Left forelimb (tissue), 1 donor: ENCODE data around the gene PTPN2.
"Not testable (repeated sequence)": the region's sequence is repeated elsewhere in the genome, so short reads cannot be mapped to it uniquely, and the experiment has no call there.

Source experiments
- DNase-seq: peaks from one replicate; pipeline ENCODE4 v3.0.0-alpha.2; 2018; ENCODE audit warnings: low spot score

Gene PTPN2

DNA sequence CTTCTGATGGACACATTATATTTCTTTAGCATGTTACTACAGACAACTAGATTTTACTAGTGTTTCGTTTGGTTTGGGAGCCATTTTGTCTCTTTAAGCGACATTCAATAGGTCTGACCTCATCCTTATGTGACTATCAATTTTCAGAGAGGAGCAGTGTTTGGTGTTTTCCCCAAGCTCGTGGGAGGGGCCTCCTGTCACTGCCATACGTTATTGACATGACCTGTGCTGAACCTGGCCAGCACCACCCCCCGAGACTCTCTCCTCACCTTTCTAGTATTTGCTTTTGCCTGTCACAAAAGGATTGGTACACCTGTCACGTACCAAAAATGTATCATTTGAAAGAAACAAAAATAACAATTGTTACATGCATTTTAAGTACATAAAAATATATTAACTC, 111.9 kb downstream of the PTPN2 start:
- DNase-seq = no peak

DNA sequence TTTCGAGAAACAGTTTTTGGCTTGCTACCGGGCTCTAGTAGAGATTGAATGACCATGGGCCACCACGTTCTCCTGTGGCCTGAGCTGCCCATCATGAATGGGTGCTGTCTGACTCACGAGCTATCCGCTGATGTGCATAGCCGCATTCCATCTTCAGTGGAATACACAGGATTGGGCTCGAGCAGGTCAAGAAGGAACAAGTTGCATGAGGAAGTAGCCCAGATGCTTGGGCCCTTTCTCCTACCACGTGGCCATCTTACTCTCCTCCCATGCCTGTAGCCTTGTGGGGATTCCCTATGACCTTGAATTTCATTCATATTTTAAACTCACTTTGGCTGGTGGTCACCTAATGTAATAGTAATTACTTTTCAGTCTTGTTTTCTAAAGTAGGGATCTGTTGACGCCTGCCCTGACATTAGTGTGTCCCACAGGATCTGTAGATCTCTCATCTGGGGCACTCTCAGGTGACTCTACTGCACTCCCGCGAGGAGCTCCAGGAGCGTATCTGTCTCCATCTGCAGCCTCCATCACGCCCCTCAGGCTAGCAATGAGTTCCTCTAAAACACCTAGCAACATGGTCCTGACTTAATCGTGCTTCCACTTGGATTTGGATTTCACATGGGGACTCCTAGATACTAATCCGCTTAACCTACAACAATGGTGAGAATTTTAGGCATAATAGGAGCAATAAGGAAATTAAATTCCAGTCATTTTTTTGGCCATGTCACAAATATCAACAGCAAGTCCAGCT, 113.4 kb downstream of the PTPN2 start:
- no peak for DNase-seq

DNA sequence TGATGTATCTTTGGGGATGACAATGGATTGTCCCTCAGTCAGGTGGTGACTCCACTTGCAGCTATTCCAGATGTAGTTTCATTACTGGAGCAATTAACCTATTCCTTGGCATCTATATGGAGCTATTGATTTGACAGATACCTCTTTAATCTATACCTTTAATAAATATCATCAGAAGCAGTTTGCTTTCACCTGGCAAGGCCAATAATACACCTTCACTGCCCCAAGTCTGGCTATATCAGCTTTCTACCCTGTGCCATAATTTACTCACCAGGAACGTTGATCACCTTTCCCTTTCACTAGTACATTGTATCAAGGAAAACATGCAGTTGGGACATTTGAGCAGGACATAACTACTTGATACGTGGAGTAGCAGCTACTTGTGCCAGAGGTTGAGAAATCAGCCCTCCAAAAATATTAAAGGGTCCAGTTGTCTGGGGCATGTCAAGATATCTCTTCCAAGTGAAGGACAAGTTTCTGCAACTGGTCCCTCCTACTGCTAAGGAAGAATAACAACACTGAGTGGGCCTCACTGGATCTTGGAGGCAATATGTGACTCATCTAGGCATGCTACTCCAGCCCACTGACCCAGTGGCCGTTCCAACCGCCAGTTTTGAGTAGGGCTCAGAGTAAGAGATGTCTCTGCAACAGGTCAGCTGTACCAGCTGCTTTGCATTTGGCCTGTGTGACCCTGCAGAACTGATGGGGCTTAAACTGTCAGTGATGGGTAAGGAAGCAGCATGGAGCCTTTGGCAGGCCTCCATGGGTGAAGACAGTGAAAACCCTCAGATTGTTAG, 114.2 kb downstream of the PTPN2 start:
- DNase-seq = peak; percentile 18

DNA sequence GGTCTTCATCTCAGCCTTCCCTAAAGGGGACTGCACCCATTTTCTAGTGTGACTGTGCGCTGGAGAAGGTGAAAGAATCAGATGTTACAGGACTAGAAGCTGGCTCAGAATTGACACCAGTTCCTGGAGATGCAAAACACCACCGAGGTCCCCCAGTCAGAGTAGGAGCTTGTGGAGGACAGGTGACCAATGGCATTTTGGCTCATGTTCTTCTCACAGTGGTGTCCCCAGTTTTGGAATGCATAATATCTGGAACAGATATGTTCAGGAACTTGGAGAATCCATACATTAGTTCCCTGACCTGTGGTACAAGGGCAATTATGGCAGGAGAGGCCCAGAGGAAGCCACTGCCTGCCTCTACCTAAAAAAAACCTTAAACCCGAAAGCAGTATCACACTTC, 114.9 kb downstream of the PTPN2 start:
- DNase-seq = no peak

DNA sequence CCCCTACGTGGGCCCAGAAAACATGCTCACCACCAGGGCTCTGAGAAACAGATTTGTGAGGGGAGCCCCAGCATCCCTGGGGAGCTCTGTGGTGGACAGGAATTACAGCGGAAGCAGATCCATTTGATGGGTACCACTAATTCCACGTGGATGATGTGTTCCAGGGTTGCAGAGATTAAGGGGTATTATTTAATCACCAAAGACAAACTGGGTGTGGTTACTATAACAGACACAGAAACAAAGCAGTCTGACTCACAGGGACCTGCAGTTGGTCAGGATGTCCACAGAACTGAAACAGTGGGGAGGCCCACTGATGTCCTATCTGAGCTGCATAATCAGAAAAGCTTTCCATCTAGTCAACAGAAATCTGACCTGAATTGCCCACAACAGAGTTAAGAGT, 115.4 kb downstream of the PTPN2 start:
- DNase-seq = peak; percentile 53

DNA sequence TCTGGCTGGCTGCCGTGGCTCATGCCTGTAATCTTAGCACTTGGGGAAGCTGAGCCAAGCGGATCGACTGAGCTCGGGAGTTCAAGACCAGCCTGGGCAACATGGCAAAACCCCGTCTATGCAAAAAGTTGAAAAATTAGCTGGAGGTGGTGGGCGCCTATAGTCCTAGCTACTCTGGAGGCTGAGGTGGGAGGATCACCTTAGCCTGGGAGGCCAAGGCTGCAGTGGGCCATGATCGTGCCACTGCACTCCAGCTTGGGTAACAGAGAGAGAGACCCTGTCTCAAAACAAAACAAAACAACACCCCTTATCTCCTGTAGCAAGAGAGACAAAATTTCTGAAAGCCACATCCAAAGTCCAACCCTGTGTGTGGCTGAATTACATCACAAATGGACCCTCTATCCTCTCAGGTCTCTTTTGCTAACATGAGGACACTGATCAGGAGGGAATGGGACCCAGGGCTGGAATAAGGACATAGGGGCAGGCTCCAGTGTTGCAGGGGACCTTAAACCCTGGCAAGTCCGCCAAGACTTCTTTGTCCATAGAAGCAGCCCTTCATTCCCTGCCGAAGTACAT, 116.4 kb downstream of the PTPN2 start:
- no peak for DNase-seq

DNA sequence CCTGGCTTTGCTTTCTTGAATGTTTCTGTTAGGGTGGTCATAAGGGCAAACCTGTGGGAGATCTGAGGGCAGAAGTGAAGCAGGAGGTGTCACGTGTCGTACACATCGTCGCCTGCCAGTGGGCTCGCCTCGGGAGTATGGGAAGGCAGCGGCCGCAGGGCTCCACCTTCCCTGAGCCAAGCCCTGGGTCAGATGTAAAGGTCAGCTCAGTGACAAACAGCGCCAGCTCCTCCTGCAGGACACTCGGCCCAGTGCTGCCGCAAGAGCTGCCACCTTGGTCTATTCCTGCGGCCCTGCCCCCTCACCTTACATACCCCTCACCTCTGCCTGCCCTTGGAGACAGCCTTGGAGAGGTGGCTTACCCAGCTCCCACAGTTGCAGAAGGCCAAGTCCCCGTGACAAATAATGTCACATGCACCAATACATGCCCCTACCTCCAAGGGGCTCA, 117.0 kb downstream of the PTPN2 start:
- DNase-seq = peak; percentile 49

DNA sequence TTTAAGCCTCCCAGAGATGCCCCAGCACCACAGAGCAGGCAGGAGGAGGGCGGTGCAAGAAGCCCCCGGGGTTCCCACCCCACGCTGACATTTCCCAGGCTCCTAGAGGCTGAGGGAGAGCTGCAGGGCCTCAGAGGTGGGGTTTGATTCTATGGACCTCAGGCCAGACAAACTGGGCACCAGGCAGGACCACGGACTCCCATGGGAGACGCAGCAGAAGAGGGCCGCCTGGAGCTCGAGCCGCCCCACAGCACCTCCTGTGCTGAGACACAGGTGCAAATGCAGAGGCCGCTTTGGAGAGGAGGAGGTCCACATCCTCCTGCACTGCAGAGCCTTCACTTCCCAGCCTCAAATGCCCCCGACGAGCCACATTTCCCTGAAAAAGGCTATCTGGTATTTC, 118.5 kb downstream of the PTPN2 start:
- DNase-seq = peak; percentile 33

DNA sequence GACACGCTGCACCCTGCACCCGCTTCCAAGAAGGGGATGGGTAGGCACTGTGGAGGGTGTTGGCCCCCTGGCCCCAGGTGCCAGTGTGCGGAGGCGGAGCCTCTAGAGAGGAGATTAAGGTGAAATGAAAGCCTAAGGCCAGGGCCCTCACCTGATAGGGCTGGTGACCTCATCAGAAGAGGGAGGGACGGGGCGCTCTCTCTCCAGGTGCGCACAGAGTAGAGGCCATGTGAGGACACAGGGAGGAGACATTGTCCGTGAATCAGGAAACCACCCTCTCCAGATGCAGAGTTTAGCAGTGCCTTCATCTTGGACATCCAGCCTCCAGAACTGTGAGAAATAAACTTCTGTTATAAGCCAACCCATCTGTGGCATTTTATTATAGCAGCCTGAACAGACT, 118.9 kb downstream of the PTPN2 start:
- DNase-seq = peak; percentile 28

DNA sequence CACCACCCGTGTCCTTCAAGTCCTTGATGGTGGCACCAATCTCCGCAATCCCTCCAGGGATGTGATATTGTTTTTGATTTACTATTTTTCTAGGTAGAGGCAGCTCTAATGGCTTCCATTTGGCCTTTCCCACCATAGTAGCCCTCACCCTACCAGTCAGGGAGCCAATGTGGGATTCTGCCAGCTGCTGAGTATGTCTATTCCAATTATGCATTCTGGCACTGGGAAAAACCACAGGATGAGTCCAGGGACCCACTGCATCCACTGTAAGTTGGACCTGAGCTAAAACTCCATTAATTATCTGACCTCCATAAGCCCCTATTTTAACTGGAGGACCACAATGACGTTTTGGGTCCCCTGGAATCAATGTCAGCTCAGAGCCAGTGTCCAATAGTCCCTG, 125.5 kb downstream of the PTPN2 start:
- not testable (repeated sequence) for DNase-seq

DNA sequence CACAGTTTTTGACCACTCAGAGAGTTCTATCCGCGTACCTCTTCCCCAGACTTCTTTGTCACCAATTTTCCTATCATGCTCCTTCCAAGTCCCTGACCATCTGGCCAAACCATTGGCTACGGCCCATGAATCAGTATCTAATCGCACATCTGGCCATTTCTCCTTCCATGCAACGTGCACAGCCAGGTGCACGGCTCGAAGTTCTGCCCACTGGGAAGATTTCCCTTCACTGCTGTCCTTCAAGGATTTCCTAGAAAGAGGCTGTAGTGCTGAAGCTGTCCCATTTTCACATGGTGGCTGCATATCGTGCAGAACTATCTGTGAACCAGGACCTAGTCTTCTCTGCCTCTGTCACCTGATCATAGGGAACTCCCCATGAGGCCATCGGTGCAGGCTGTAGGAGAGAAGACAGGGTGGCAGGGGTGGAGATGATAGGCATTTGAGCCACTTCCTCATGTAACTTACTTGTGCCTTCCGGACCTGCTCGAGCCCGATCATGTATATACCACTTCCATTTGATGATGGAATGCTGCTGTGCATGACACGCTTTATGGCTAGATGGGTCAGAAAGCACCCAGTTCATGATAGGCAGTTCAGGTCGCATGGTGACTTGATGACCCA, 127.3 kb downstream of the PTPN2 start:
- not testable (repeated sequence) for DNase-seq

DNA sequence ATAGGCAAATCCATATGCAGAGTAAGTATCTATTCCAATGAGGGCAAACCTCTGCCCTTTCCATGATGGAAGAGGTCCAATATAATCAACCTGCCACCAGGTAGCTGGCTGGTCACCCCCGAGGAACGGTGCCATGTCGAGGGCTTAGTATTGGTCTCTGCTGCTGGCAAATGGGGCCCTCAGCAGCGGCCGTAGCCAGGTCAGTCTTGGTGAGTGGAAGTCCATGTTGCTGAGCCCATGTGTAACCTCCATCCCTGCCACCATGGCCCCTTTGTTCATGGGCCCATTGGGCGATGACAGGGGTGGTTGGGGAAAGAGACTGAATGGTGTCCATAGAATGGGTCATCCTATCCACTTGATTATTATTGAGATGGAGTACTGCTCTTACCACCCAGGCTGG, 128.4 kb downstream of the PTPN2 start:
- not testable (repeated sequence) for DNase-seq

DNA sequence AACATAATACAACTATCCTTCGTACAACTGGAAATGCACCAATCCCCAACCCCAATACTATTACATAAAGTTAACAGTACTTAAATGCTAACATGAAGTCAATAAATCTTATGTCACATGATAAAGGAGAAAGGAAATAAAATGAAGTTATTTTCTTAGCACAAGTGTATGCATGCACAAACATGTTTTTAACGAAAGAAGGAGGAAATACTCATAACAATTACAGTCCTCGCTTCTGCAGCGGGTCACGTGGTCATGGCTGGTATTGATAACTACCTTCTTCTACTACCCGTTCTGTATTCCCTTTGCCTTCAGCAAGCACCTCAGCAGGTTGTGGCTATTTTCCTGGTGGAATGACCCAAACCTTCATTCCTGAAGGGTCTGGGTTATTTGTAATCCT, 129.5 kb downstream of the PTPN2 start:
- DNase-seq = no peak

DNA sequence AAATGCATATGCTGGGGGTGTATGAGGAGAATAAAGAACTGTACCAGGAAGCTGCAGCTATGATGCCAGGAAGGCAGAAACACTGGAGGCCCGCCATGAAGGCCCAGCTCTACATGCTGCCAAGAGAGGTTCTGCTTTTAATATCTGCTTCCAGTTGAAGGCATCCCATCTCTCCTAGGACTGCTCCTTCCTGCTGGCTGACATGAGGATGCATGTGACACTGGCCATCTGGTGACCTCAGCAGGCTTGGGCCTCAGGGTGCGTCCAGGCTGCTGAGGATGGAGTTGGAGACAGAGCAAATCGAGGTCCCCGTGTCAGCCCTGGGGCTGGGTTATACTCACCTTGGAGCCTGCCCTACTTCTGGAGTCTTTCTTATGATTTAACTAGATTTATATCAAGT, 132.1 kb downstream of the PTPN2 start:
- DNase-seq = no peak

DNA sequence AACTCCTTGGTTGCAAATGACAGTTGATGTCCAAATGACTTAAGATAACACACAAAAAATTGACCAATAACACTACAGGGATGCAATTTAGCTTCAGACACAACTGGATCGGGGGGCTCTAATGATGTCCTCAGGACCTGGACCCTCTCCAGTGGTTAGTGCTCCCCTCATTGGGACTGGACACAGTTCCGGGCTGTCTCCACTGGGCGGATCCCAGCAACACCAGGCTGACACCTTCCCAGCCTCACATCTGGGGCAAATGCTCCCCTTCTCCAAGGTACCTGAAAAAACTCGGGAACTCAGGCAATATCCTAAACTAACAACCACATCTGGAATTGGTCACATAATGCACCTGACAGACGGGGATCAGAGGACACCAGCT, 132.5 kb downstream of the PTPN2 start:
- DNase-seq = no peak

DNA sequence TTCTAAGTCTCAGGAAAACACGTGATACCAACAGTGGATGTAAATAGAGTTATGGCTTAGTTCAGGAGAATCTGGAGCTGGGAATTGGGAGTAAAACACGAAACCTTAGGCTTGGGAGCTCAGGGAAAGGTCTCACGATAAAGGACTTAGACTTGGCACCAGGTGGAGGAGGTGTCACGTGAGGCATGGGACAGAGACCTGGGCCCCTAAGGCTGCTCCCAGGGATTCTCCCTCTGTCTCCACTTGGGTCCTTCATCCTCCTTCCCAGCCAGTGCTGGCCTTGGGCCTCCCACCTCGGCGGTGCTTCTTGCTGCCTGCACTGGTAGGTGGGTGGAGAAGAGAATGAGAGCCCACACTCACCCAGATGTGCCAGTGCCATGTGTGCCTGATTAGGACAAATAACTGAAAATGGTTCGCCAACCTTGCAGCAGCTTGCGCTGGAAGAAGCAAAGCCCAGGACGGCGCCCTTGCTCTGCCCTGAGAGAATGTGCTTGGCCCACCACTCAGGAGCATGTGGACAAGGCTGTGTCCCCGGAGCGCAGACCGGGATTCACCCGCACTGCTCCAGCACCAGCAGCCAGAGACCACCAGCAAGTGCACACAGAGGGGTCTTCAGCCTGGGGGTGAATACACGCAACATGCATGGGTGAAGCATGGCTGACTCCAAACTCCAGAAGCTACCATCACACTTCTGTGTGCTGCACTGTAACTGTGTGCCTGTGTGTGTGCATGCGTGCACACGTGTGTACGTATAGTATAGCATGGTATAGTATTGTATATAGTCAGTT, 133.1 kb downstream of the PTPN2 start:
- DNase-seq = no peak

DNA sequence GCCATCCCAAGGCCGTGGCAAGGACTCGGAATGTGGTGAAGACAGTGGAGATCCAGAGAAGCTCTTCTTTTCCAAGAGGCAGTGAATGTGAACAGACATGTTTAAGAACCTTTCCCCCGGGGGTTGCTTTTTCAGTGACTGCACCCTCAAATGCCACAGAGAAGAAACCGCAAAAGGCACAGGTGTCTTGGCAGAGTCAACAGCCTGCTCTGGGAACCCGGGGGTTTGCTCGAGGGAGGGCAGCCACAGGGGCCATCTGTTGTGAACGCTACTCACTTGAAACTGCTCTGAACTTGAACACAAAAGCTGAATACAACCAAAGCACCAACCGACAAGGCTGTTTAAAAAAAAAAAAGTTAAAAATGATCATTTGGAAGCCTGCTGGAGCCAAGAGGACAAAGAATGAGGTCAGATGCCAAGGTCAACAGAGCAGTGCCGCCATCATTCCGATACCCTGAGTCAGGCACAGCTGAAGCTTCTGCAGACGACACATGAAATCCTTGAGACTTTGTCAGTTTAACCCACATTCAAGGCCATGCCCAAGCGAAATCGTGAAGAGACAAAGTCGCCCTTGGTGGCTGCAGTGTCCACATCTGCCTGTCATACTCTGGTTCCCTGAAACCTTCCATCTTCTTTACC, 133.8 kb downstream of the PTPN2 start:
- no peak for DNase-seq

DNA sequence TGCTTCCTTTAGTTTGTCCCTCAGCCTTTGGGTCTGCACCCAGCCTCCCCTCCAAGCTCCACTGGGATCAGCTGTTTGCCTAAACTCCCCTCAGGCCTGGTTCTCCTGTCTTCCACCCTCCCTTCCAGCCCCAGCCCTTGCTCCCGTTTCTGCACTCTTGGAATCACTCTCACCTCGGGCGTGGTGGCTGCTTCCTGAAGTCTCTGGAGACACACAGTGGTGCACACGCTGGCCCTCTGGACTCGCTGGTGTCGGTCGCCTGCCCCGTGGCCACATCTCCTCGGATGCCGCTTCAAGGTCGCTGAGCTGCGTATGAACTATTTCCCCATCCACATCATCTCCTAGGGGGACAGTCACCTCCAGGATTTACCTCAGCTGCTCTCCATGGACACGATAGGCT, 134.9 kb downstream of the PTPN2 start:
- DNase-seq = no peak

DNA sequence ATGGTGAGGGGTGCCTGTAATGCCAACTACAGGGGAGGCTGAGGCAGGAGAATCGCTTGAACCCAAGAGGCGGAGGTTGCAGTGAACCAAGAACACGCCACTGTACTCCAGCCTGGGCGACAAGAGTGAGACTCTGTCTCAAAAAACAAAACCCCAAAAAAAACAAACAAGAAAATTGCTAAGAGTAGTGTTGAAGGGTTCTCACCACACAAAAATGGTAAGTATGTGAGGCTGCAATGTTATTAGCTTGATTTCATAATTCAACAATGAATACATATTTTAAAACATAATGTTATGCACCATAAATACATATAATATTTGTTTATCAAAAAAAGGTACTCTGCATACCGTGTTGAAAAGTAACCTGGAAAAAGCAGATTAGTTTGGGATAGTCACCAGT, 135.4 kb downstream of the PTPN2 start:
- no peak for DNase-seq

DNA sequence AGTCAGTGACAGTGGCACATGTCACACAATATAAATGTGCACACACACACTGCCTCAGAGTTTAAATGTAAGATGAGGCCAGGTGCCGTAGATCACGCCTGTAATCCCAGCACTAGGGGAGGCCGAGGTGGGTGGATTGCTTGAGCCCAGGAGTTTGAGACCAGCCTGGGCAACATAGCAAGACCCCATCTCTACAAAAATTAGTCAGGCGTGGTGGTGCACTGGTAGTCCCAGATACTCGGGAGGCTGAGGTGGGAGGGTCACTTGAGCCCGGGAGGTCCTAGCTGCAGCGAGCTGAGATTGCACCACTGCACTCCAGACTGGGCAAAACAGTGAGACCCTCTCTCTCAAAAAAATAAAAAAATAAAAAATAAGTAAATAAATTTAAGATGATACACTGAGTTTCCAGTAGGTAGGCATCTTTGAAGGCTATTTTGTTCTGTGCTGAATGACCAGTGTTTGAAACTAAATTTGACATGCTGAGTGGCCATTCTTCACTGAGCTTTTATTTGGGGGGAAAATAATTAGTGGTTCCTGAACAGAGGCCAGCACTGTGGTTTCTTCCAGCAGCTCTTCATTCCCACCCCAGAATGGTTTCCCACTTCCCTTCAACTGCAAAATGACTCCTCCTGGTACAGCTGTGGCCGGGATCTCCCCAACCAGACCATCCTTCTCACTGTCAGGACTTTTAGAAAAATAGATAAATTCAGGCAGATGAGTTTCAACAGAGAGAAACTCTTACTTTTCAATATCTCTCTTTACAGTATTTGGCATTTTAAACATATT, 136.3 kb downstream of the PTPN2 start:
- DNase-seq = no peak
